Naive thymus-derived CD4-positive, alpha-beta T cell (primary cell): ENCODE data around the gene LRRC47. TPM values are rescaled to one million over a fixed set of nuclear protein-coding genes. Genes with fewer than 3 reads are reported as not detected.

Source experiments
- ATAC-seq: fragments of 150-1000 bp; cut with Tn5 transposase; 2 replicates; pipeline ENCODE4 v1.10.0; 2021; ENCODE audit warnings: mild to moderate bottlenecking, moderate library complexity
- CTCF ChIA-PET: fragments of 350-600 bp; sonication (Branson Sonifier 250); formaldehyde crosslinking; loops from one replicate; lab custom pipeline; 2021; ENCODE audit warnings: antibody characterized with exemption; lab: Charles Lee
- POLR2A ChIA-PET: fragments of 350-600 bp; sonication (Branson Sonifier 250); formaldehyde crosslinking; loops from one replicate; lab custom pipeline; 2021; ENCODE audit warnings: antibody characterized with exemption, inconsistent platforms; lab: Charles Lee
- DNase-seq, 9 donors: peaks; one replicate each; pipeline versions ENCODE4 v3.0.0 to v3.0.0-alpha.2; 2020 to 2022; ENCODE audit warnings: mixed read lengths in 1 of 9
- H3K27ac ChIP-seq: one replicate; pipeline ENCODE4 v1.7.0; 2013; ENCODE audit warnings: mild to moderate bottlenecking, low read depth, low read length, moderate library complexity
- H3K27me3 ChIP-seq, 2 donors: one replicate each; pipeline ENCODE4 v1.7.0; 2013; ENCODE audit warnings: low read length in 2 of 2, mild to moderate bottlenecking in 2 of 2, moderate library complexity in 2 of 2; ENCODE audit not compliant: control insufficient read depth in 2 of 2, insufficient read depth in 2 of 2
- H3K36me3 ChIP-seq, 3 experiments: 1 replicate in 2 of 3; 2 replicates in 1 of 3; pipeline ENCODE4 v1.7.0; 2013; ENCODE audit warnings: low read length in 3 of 3, mild to moderate bottlenecking in 3 of 3, moderate library complexity in 1 of 3; ENCODE audit not compliant: insufficient read depth in 3 of 3, control insufficient read depth in 2 of 3
- H3K4me1 ChIP-seq, 2 donors: one replicate each; pipeline ENCODE4 v1.7.0; 2013; ENCODE audit warnings: low read length in 2 of 2, mild to moderate bottlenecking in 2 of 2, moderate library complexity in 1 of 2; ENCODE audit not compliant: control insufficient read depth in 2 of 2, insufficient read depth in 2 of 2
- H3K4me3 ChIP-seq: 2 replicates; pipeline ENCODE4 v1.7.0; 2013; ENCODE audit warnings: mild to moderate bottlenecking, low read length
- H3K9me3 ChIP-seq, 3 experiments: 1 replicate in 2 of 3; 2 replicates in 1 of 3; pipeline ENCODE4 v1.7.0; 2013; ENCODE audit warnings: low read length in 3 of 3; ENCODE audit not compliant: control insufficient read depth in 2 of 3
- H3K27ac Mint-ChIP-seq, 9 donors: one replicate each; pipeline ENCODE4 v1.8.0; 2020 to 2022; ENCODE audit warnings: mixed read lengths in 9 of 9, mild to moderate bottlenecking in 8 of 9, moderate library complexity in 5 of 9, inconsistent platforms in 2 of 9
- H3K27me3 Mint-ChIP-seq, 5 donors: one replicate each; pipeline ENCODE4 v1.8.0; 2021 to 2022; ENCODE audit warnings: mixed read lengths in 5 of 5, mild to moderate bottlenecking in 1 of 5
- H3K36me3 Mint-ChIP-seq, 5 donors: one replicate each; pipeline ENCODE4 v1.8.0; 2020 to 2022; ENCODE audit warnings: mixed read lengths in 5 of 5, mild to moderate bottlenecking in 3 of 5, inconsistent platforms in 1 of 5
- H3K4me1 Mint-ChIP-seq, 7 donors: one replicate each; pipeline ENCODE4 v1.8.0; 2020 to 2022; ENCODE audit warnings: mixed read lengths in 7 of 7, mild to moderate bottlenecking in 3 of 7, inconsistent platforms in 1 of 7
- H3K4me3 Mint-ChIP-seq, 10 donors: one replicate each; pipeline ENCODE4 v1.8.0; 2020 to 2022; ENCODE audit warnings: mild to moderate bottlenecking in 10 of 10, mixed read lengths in 10 of 10, moderate library complexity in 6 of 10, inconsistent platforms in 2 of 10
- H3K9me3 Mint-ChIP-seq, 11 donors: one replicate each; pipeline ENCODE4 v1.8.0; 2020 to 2022; ENCODE audit warnings: mixed read lengths in 11 of 11, mild to moderate bottlenecking in 4 of 11, inconsistent platforms in 1 of 11, moderate library complexity in 1 of 11
- intact Hi-C, 2 donors: fragments of 100-400 bp; cut with micrococcal nuclease; formaldehyde crosslinking; loops; one replicate each; pipeline ENCODE4 v1.15.1; 2023
- polyA plus RNA-seq, 2 donors: library from polyadenylated mRNA; unstranded; fragments of 300-500 nt; fragmentation: Illumina TruSeq; gene quantifications; one replicate each; pipeline ENCODE4 v1.2.3, GENCODE V29; 2021
- total RNA-seq, 6 experiments: library from RNA in 5 of 6; stranded (reverse) in 5 of 6; gene quantifications; 1 replicate in 5 of 6; 2 replicates in 1 of 6; pipeline ENCODE4 v1.2.3 and lab custom pipeline; 2021 to 2026

Gene LRRC47
- total and polyA plus RNA-seq, 7 experiments from 2014 or later, result 25.7 to 60.2 (median 39.1) TPM

GRCh38 chr1:3774276-3774945 lies 21.9 kb downstream of the LRRC47 start:
- intact Hi-C loops, result loop anchor here in 1 of 2 donors (10.0 kb wide), 1 partner anchor 150 kb away; the partner anchor contains the start of gene TPRG1L
- CTCF ChIA-PET, result no interaction called here
- Histone ChIP-seq H3K27ac (peak overlapping the region; percentile 7), H3K4me1 (peaks cover 5 to 12% of the 10 kb centered on the region in 2 donors), H3K4me3 (no peak overlapping the region), H3K36me3 (peaks cover 0 to 13% (median 0%) of the 10 kb centered on the region in 3 experiments), H3K27me3 (no peaks in the 10 kb centered on the region), H3K9me3 (no peaks in the 10 kb centered on the region)
- no peaks in the 10 kb centered on the region for H3K9me3 Mint-ChIP-seq
- peaks cover 5 to 22% (median 11%) of the 10 kb centered on the region in 7 donors for H3K4me1 Mint-ChIP-seq
- ATAC-seq, result no peak
- DNase-seq, result no peak
- H3K27ac Mint-ChIP-seq, result no peak overlapping the region
- no peak overlapping the region for H3K4me3 Mint-ChIP-seq
- peaks cover 0 to 3% (median 0%) of the 10 kb centered on the region in 5 donors for H3K27me3 Mint-ChIP-seq
- POLR2A ChIA-PET, result interaction anchor here (0.6 kb wide), 1 partner anchor 269 kb away, joined by 3 read pairs; no protein-coding TSS in a partner anchor
- peaks cover 0 to 3% (median 0%) of the 10 kb centered on the region in 5 donors for H3K36me3 Mint-ChIP-seq

GRCh38 chr1:3773572-3774275 lies 22.6 kb downstream of the LRRC47 start:
- H3K9me3 ChIP-seq, result no peaks in the 10 kb centered on the region
- H3K36me3 Mint-ChIP-seq, result no peaks in the 10 kb centered on the region
- POLR2A ChIA-PET, result interaction anchor here (0.6 kb wide), 1 partner anchor 268 kb away, joined by 3 read pairs; no protein-coding TSS in a partner anchor
- DNase-seq, result peak in 2 of 9 donors; percentile 10 to 13
- peaks cover 5 to 22% (median 11%) of the 10 kb centered on the region in 7 donors for H3K4me1 Mint-ChIP-seq
- no peak for ATAC-seq
- peaks cover 5 to 12% of the 10 kb centered on the region in 2 donors for H3K4me1 ChIP-seq
- peak overlapping the region in 4 of 9 donors; percentile 28 to 67 (median 36) for H3K27ac Mint-ChIP-seq
- peaks cover 0 to 3% (median 0%) of the 10 kb centered on the region in 5 donors for H3K27me3 Mint-ChIP-seq
- peaks cover 0 to 6% (median 0%) of the 10 kb centered on the region in 3 experiments for H3K36me3 ChIP-seq
- H3K27me3 ChIP-seq, result no peaks in the 10 kb centered on the region
- no peaks in the 10 kb centered on the region for H3K9me3 Mint-ChIP-seq
- CTCF ChIA-PET, result no interaction called here
- H3K4me3 ChIP-seq, result no peak overlapping the region
- H3K4me3 Mint-ChIP-seq, result peak overlapping the region in 8 of 10 donors; percentile 9 to 77 (median 52)
- H3K27ac ChIP-seq, result peak overlapping the region; percentile 62
- intact Hi-C loops, result loop anchor here (2.0 to 10.0 kb wide), 3 partner anchors 23 to 149 kb away; partner anchors contain the start of genes C1orf174 (in 1 of the 2), LRRC47 (in 1 of the 2) and TPRG1L (in 1 of the 2)

- intact Hi-C loops, result loop anchor here (1.0 to 10.0 kb wide), 7 partner anchors 23 to 148 kb away; partner anchors contain the start of genes C1orf174 (in 2 of the 2), LRRC47 (in 2 of the 2), TPRG1L (in 1 of the 2) and WRAP73 (in 1 of the 2)
- H3K9me3 ChIP-seq, result no peaks in the 10 kb centered on the region
- Mint-ChIP-seq H3K4me1 (peaks cover 5 to 22% (median 11%) of the 10 kb centered on the region in 7 donors), H3K36me3 (no peaks in the 10 kb centered on the region), H3K4me3 (peak within 1 kb of the TSS; percentile 58 to 84 (median 73)), H3K27me3 (peaks cover 0 to 3% (median 0%) of the 10 kb centered on the region in 5 donors), H3K27ac (peak within 1 kb of the TSS in 7 of 9 donors; percentile 23 to 73 (median 37)), H3K9me3 (no peaks in the 10 kb centered on the region)
- peaks cover 5 to 12% of the 10 kb centered on the region in 2 donors for H3K4me1 ChIP-seq
- no peaks in the 10 kb centered on the region for H3K36me3 ChIP-seq
- no peaks in the 10 kb centered on the region for H3K27me3 ChIP-seq
- ChIA-PET CTCF (no interaction called here), POLR2A (no interaction called here)
- ATAC-seq, result no peak
- peak in 6 of 9 donors; percentile 8 to 33 (median 20) for DNase-seq
- peak within 1 kb of the TSS; percentile 62 for H3K27ac ChIP-seq
- peak within 1 kb of the TSS; percentile 51 for H3K4me3 ChIP-seq
These were observed 23.4 kb downstream of the LRRC47 start, which contains the start of gene SMIM1 for GRCh38 chr1:3772715-3773571. SMIM1 (plus strand) TSS chr1:3772749; CDS start chr1:3775374, 2,625 bp downstream.

- Mint-ChIP-seq H3K36me3 (no peaks in the 10 kb centered on the region), H3K4me1 (peaks cover 5 to 22% (median 11%) of the 10 kb centered on the region in 7 donors), H3K27me3 (peaks cover 0 to 3% (median 0%) of the 10 kb centered on the region in 5 donors), H3K27ac (peak overlapping the region in 4 of 9 donors; percentile 23 to 73 (median 64)), H3K4me3 (peak overlapping the region; percentile 57 to 83 (median 72)), H3K9me3 (no peaks in the 10 kb centered on the region)
- Histone ChIP-seq H3K4me3 (peak overlapping the region; percentile 51), H3K27ac (peak overlapping the region; percentile 58), H3K9me3 (no peaks in the 10 kb centered on the region), H3K27me3 (no peaks in the 10 kb centered on the region), H3K4me1 (peaks cover 5 to 12% of the 10 kb centered on the region in 2 donors), H3K36me3 (no peaks in the 10 kb centered on the region)
- ATAC-seq, result peak; percentile 91
- CTCF ChIA-PET, result no interaction called here
- POLR2A ChIA-PET, result no interaction called here
- peak; percentile 65 to 88 (median 80) for DNase-seq
- intact Hi-C loops, result loop anchor here (1.0 to 10.0 kb wide), 7 partner anchors 24 to 147 kb away; partner anchors contain the start of genes C1orf174 (in 2 of the 2), LRRC47 (in 2 of the 2), TPRG1L (in 1 of the 2) and WRAP73 (in 1 of the 2)
These were observed 24.1 kb downstream of the LRRC47 start for GRCh38 chr1:3772027-3772714.

GRCh38 chr1:3771108-3772026 lies 24.9 kb downstream of the LRRC47 start:
- Mint-ChIP-seq H3K4me1 (peaks cover 5 to 22% (median 11%) of the 10 kb centered on the region in 7 donors), H3K4me3 (peak overlapping the region; percentile 57 to 83 (median 72)), H3K27me3 (peaks cover 0 to 3% (median 1%) of the 10 kb centered on the region in 5 donors), H3K36me3 (no peaks in the 10 kb centered on the region), H3K9me3 (no peaks in the 10 kb centered on the region), H3K27ac (peak overlapping the region in 4 of 9 donors; percentile 23 to 73 (median 64))
- H3K4me1 ChIP-seq, result peaks cover 5 to 12% of the 10 kb centered on the region in 2 donors
- ATAC-seq, result no peak
- POLR2A ChIA-PET, result no interaction called here
- peak in 1 of 9 donors; percentile 12 for DNase-seq
- CTCF ChIA-PET, result no interaction called here
- no peaks in the 10 kb centered on the region for H3K27me3 ChIP-seq
- no peaks in the 10 kb centered on the region for H3K36me3 ChIP-seq
- H3K4me3 ChIP-seq, result peak overlapping the region; percentile 51
- no peaks in the 10 kb centered on the region for H3K9me3 ChIP-seq
- H3K27ac ChIP-seq, result peak overlapping the region; percentile 58
- intact Hi-C loops, result loop anchor here (1.0 to 10.0 kb wide), 7 partner anchors 24 to 147 kb away; partner anchors contain the start of genes C1orf174 (in 2 of the 2), LRRC47 (in 2 of the 2), TPRG1L (in 1 of the 2) and WRAP73 (in 1 of the 2)
